SK-N-SH (cell line): ENCODE data around the gene AGPAT3. TPM values are rescaled to one million over a fixed set of nuclear protein-coding genes. Genes with fewer than 3 reads are reported as not detected.

Experiments used
- CTCF ChIA-PET: fragments of 300-600, 350-600 bp; formaldehyde crosslinking; extraction: SDS; loops from one replicate; lab custom pipeline; 2021; lab: Yijun Ruan, JAX
- POLR2A ChIA-PET: fragments of 350-600 bp; sonication (Branson Sonifier 250); formaldehyde crosslinking; extraction: SDS; loops from one replicate; lab custom pipeline; 2020; ENCODE audit warnings: antibody characterized with exemption, inconsistent platforms; lab: Yijun Ruan, JAX
- DNase-seq: peaks from one replicate; pipeline ENCODE4 v3.0.0; 2012
- H2AFZ ChIP-seq: fragments of 200-600 bp; sonication (generic); 2 replicates; pipeline ENCODE4 v1.8.1; 2016; ENCODE audit warnings: antibody characterized with exemption, mild to moderate bottlenecking, low read depth
- H3F3A ChIP-seq: fragments of 200-600 bp; sonication (generic); replicated peaks from 2 replicates; pipeline ENCODE3; 2016; ENCODE audit warnings: antibody characterized with exemption, mild to moderate bottlenecking; ENCODE audit not compliant: insufficient read depth
- H3K27ac ChIP-seq, 2 experiments: fragments of 200-500 bp in 1 of 2; fragments of 200-600 bp in 1 of 2; sonication (Bioruptor generic) in 1 of 2; sonication (generic), shearing (Covaris generic) in 1 of 2; 2 replicates each; pipeline versions ENCODE4 v1.5.1 to v1.6.1; 2014 to 2016; ENCODE audit warnings: low read depth in 2 of 2, inconsistent platforms in 1 of 2, low read length in 1 of 2, mild to moderate bottlenecking in 1 of 2, mixed read lengths in 1 of 2
- H3K27me3 ChIP-seq: fragments of 200-600 bp; sonication (generic), shearing (Covaris generic); 2 replicates; pipeline ENCODE4 v1.6.1; 2016; ENCODE audit warnings: mixed run types; ENCODE audit not compliant: insufficient read depth
- H3K36me3 ChIP-seq, 2 experiments: fragments of 200-500 bp in 1 of 2; fragments of 200-600 bp in 1 of 2; sonication (Bioruptor generic) in 1 of 2; sonication (generic) in 1 of 2; replicated peaks in 1 of 2; 2 replicates each; pipeline versions ENCODE3 to v1.5.1; 2014 to 2016; ENCODE audit warnings: low read length in 1 of 2, mild to moderate bottlenecking in 1 of 2; ENCODE audit not compliant: insufficient read depth in 2 of 2, control insufficient read depth in 1 of 2
- H3K4me1 ChIP-seq, 2 experiments: fragments of 200-500 bp in 1 of 2; fragments of 200-600 bp in 1 of 2; sonication (Bioruptor generic) in 1 of 2; sonication (generic), shearing (Covaris generic) in 1 of 2; 2 replicates each; pipeline versions ENCODE4 v1.5.1 to v1.6.1; 2014 to 2016; ENCODE audit warnings: low read depth in 1 of 2, low read length in 1 of 2, mixed run types in 1 of 2; ENCODE audit not compliant: insufficient read depth in 2 of 2, control insufficient read depth in 1 of 2
- H3K4me2 ChIP-seq: fragments of 200-600 bp; sonication (generic), shearing (Covaris generic); 2 replicates; pipeline ENCODE4 v1.6.1; 2017; ENCODE audit warnings: mixed run types
- H3K4me3 ChIP-seq, 2 experiments: fragments of 200-500 bp in 1 of 2; fragments of 200-600 bp in 1 of 2; sonication (Bioruptor generic) in 1 of 2; sonication (generic), shearing (Covaris generic) in 1 of 2; 2 replicates each; pipeline versions ENCODE4 v1.5.1 to v1.8.1; 2014 to 2016; ENCODE audit warnings: low read depth in 2 of 2, inconsistent platforms in 1 of 2, low read length in 1 of 2, mild to moderate bottlenecking in 1 of 2, mixed read lengths in 1 of 2, moderate library complexity in 1 of 2
- H3K79me2 ChIP-seq: fragments of 200-600 bp; sonication (generic); 2 replicates; pipeline ENCODE4 v1.8.1; 2017; ENCODE audit warnings: mild to moderate bottlenecking; ENCODE audit not compliant: insufficient read depth
- H3K9ac ChIP-seq: fragments of 200-600 bp; sonication (generic); 2 replicates; pipeline ENCODE4 v1.6.1; 2017; ENCODE audit warnings: mixed run types
- H3K9me2 ChIP-seq: fragments of 200-600 bp; sonication (generic); 2 replicates; pipeline ENCODE4 v1.6.1; 2017; ENCODE audit warnings: mixed run types
- H3K9me3 ChIP-seq: fragments of 200-600 bp; sonication (generic); 2 replicates; pipeline ENCODE4 v1.6.1; 2017; ENCODE audit warnings: mixed run types, mild to moderate bottlenecking, moderate library complexity
- H4K20me1 ChIP-seq: fragments of 200-600 bp; sonication (generic); 2 replicates; pipeline ENCODE4 v1.6.1; 2017; ENCODE audit warnings: mild to moderate bottlenecking, mixed run types; ENCODE audit not compliant: insufficient read depth
- CTCF ChIP-seq: fragments of 200-600 bp; sonication (generic); IDR thresholded peaks from 2 replicates; pipeline ENCODE4 v1.6.1; 2017; ENCODE audit warnings: antibody characterized with exemption, mild to moderate bottlenecking, moderate library complexity
- ELF1 ChIP-seq: IDR thresholded peaks from 2 replicates; pipeline ENCODE4 v1.4.0; 2012
- EZH2phosphoT487 ChIP-seq: fragments of 200-600 bp; sonication (generic); IDR thresholded peaks from 2 replicates; pipeline ENCODE4 v1.6.1; 2017; ENCODE audit warnings: low read depth, mixed run types, mild to moderate bottlenecking, antibody characterized with exemption, moderate library complexity, borderline replicate concordance
- FOSL2 ChIP-seq: IDR thresholded peaks from 2 replicates; pipeline ENCODE4 v1.4.0; 2012; ENCODE audit warnings: low read depth, mild to moderate bottlenecking, moderate library complexity, borderline replicate concordance
- FOXJ3 ChIP-seq: sonication (generic); formaldehyde crosslinking; IDR thresholded peaks from 2 replicates; pipeline ENCODE4 v1.5.1; 2020; ENCODE audit warnings: mild to moderate bottlenecking, missing genetic modification reagents
- FOXM1 ChIP-seq: IDR thresholded peaks from 2 replicates; pipeline ENCODE4 v1.4.0; 2012; ENCODE audit warnings: low read depth, mild to moderate bottlenecking
- GABPA ChIP-seq: IDR thresholded peaks from 2 replicates; pipeline ENCODE4 v1.4.0; 2012; ENCODE audit warnings: low read depth, mild to moderate bottlenecking
- JUND ChIP-seq: IDR thresholded peaks from 2 replicates; pipeline ENCODE4 v1.4.0; 2012
- MXI1 ChIP-seq: IDR thresholded peaks from 2 replicates; pipeline ENCODE4 v1.6.1; 2012; ENCODE audit warnings: mild to moderate bottlenecking, low read depth, low read length, improper control_type of control experiment
- NFIC ChIP-seq: IDR thresholded peaks from 2 replicates; pipeline ENCODE4 v1.4.0; 2012; ENCODE audit warnings: borderline replicate concordance
- NRF1 ChIP-seq: IDR thresholded peaks from 2 replicates; pipeline ENCODE4 v1.6.1; 2012; ENCODE audit warnings: low read depth, mild to moderate bottlenecking, low read length
- POLR2AphosphoS5 ChIP-seq: IDR thresholded peaks from 2 replicates; pipeline ENCODE4 v1.6.1; 2012; ENCODE audit warnings: low read depth, low read length
- RAD21 ChIP-seq: IDR thresholded peaks from 2 replicates; pipeline ENCODE4 v1.6.1; 2012; ENCODE audit warnings: mild to moderate bottlenecking, low read length
- RXRA ChIP-seq: IDR thresholded peaks from 2 replicates; pipeline ENCODE4 v1.4.0; 2012; ENCODE audit warnings: low read depth, mild to moderate bottlenecking, borderline replicate concordance
- SMC3 ChIP-seq: IDR thresholded peaks from 2 replicates; pipeline ENCODE4 v1.6.1; 2012; ENCODE audit warnings: low read depth, low read length, improper control_type of control experiment
- TAF1 ChIP-seq: IDR thresholded peaks from 2 replicates; pipeline ENCODE4 v1.6.1; 2012; ENCODE audit warnings: low read depth, mild to moderate bottlenecking, low read length, moderate library complexity, borderline replicate concordance
- TCF12 ChIP-seq: IDR thresholded peaks from 2 replicates; pipeline ENCODE4 v1.4.0; 2012
- WGBS: methylation state at CpG from one replicate; pipeline ENCODE4 v1.1.6; 2017; ENCODE audit warnings: low lambda C conversion rate; 5-methylcytosine and 5-hydroxymethylcytosine counted together
- polyA plus RNA-seq, 3 experiments: library from polyadenylated mRNA; depleted of rRNA; stranded (reverse); fragments of >200 nt; gene quantifications; 2 replicates each; pipeline ENCODE4 v1.2.3, GENCODE V29; 2012
- TF ChIP-seq, protein P1 (sequence below): IDR thresholded peaks from 2 replicates; pipeline ENCODE4 v1.4.0; 2012; ENCODE audit warnings: low read depth
- TF ChIP-seq, protein P2 (sequence below): IDR thresholded peaks from 2 replicates; pipeline ENCODE4 v1.4.0; 2012; ENCODE audit warnings: low read depth, borderline replicate concordance

The AGPAT3 gene
- polyA plus RNA-seq, 1 of the 3 experiments (the other 2 are of a cell fraction) = 35.3 TPM

DNA sequence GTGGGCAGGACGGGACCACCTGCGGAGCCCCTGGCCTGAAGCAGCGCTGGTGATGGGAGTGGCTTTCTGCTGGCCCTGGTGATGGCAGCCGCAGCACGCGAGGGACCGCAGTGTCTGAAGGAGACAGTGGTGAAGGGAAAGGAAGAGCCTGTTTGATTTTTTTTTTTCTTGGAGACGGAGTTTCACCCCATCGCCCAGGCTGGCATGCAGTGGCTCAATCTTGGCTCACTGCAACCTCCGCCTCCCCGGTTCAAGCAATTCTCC is 106.9 kb downstream of the AGPAT3 start:
- H3K4me1 ChIP-seq = no peaks in the 10 kb centered on the region; a peak in 1 of 4 replicates
- no peak for DNase-seq
- H3K4me2 ChIP-seq = no peak overlapping the region
- no peaks in the 10 kb centered on the region for H3K9me2 ChIP-seq
- WGBS = 97% methylated on average over 11 of the region's 11 CpGs
- no peaks in the 10 kb centered on the region for H3F3A ChIP-seq
- POLR2A ChIA-PET = no interaction called here
- H4K20me1 ChIP-seq = no peaks in the 10 kb centered on the region
- no peak overlapping the region for H3K9ac ChIP-seq
- CTCF ChIA-PET = interaction anchor here (1.5 kb wide), 1 partner anchor 33 kb away, joined by 6 read pairs; no protein-coding TSS in a partner anchor
- no peaks in the 10 kb centered on the region for H3K9me3 ChIP-seq
- H3K36me3 ChIP-seq = peaks cover 0 to 42% of the 10 kb centered on the region in 2 experiments
- no peaks in the 10 kb centered on the region for H3K79me2 ChIP-seq
- H2AFZ ChIP-seq = no peak overlapping the region
- TF ChIP-seq FOSL2 (no peak), POLR2AphosphoS5 (no peak), TCF12 (no peak), GABPA (no peak), NRF1 (no peak), EZH2phosphoT487 (no peak)
- TF ChIP-seq, protein P1, sequence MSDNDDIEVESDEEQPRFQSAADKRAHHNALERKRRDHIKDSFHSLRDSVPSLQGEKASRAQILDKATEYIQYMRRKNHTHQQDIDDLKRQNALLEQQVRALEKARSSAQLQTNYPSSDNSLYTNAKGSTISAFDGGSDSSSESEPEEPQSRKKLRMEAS = no peak
- H3K27ac ChIP-seq = no peak overlapping the region
- H3K27me3 ChIP-seq = no peaks in the 10 kb centered on the region
- no peak overlapping the region for H3K4me3 ChIP-seq

DNA sequence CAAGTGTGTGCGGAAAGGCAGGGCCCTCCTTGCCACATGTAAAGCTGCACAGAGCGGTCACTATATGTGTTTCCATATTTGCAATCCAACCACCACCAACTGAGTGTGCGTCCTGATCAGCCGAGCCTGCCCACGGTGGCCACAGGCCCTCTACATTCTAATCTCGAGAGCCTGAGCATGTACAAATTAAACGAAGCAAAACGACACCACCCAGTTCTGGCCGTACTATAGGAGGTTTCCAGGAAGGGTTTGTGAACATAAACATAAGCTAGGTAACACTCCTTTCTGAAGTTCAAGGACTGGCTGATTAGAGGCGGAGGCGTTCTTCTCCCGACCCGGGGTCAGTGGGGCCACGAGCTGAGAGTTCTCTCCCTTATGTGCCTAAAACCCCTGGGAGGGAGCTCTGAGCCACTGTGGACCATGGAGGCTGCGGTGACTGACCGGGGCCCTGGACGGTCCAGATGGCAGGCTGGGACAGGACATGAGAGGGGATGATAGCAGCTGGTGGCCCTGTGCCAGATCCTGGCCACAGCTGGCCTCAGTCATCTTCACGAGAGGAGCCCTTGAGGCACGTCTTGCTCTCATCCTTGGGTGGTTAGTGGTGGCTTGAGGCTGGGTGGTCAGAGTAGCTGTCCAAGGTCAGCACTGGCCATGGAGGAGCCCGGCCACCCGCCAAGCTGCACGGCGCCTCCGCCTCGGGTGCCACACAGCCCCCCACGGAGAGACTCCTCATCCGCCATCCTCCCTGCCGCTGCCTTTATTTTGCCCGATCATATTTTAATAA is 108.0 kb downstream of the AGPAT3 start:
- H3K4me3 ChIP-seq = no peak overlapping the region
- POLR2A ChIA-PET = interaction anchor here (1.1 kb wide), 1 partner anchor 39 kb away, joined by 3 read pairs; the partner anchor contains the start of gene TRAPPC10
- TF ChIP-seq POLR2AphosphoS5 = no peak
- no peak for TF ChIP-seq TCF12
- no peak for TF ChIP-seq FOXJ3
- no peak for TF ChIP-seq FOSL2
- TF ChIP-seq RAD21 = no peak
- no peak for TF ChIP-seq TAF1
- no peak for TF ChIP-seq SMC3
- TF ChIP-seq NFIC = no peak
- TF ChIP-seq, protein P2, sequence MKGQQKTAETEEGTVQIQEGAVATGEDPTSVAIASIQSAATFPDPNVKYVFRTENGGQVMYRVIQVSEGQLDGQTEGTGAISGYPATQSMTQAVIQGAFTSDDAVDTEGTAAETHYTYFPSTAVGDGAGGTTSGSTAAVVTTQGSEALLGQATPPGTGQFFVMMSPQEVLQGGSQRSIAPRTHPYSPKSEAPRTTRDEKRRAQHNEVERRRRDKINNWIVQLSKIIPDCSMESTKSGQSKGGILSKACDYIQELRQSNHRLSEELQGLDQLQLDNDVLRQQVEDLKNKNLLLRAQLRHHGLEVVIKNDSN = no peak
- TF ChIP-seq ELF1 = no peak
- TF ChIP-seq RXRA = no peak
- no peak for TF ChIP-seq MXI1
- no peak for TF ChIP-seq GABPA
- no peak for TF ChIP-seq JUND
- no peak for TF ChIP-seq FOXM1
- no peak for TF ChIP-seq CTCF
- TF ChIP-seq, all 33 proteins: peak for 0
- Histone ChIP-seq H3K4me2 (no peak overlapping the region), H3K79me2 (no peaks in the 10 kb centered on the region), H4K20me1 (no peaks in the 10 kb centered on the region), H3K36me3 (peaks cover 2 to 33% of the 10 kb centered on the region in 2 experiments), H3K27me3 (no peaks in the 10 kb centered on the region), H3K9me2 (no peaks in the 10 kb centered on the region), H3K27ac (no peak overlapping the region), H2AFZ (no peak overlapping the region), H3F3A (no peaks in the 10 kb centered on the region), H3K9me3 (no peaks in the 10 kb centered on the region), H3K9ac (no peak overlapping the region), H3K4me1 (no peaks in the 10 kb centered on the region; a peak in 1 of 4 replicates)
- DNase-seq = peak; percentile 69
- 89% methylated on average over 24 of the region's 29 CpGs for WGBS
- CTCF ChIA-PET = interaction anchor here (0.7 to 1.5 kb wide), 3 partner anchors 9 to 156 kb away, joined by 3 to 6 read pairs (median 3); no protein-coding TSS in a partner anchor
